ENCODE data around the gene DUSP5.

DNA sequence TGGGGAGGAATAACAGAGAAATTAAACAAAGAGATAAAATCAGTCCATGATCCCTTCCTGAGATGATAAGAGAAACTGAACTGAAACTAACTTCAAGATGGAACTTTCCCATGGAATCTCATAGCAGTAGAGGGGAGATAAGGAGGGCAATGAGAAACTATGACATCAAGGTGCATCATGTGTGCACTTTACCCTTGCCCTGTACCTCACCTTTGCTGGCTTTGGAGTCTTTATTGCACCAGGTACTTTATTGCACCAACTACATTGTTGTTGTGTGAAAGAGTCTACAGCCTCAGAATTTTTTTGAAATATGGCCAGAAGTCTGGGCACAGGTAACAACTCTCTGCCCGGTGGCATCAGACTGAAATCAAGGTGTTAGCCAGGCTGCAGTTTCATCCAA lies 58.6 kb downstream of the DUSP5 start:
- TF ChIP-seq EP300 (IDR thresholded peaks at IDR 0.05; ENCODE audit: borderline replicate concordance) (no peak), RAD21 (IDR thresholded peaks at IDR 0.05; ENCODE audit: low read depth) (no peak), YY1 (IDR thresholded peaks at IDR 0.05; ENCODE audit: low read depth) (no peak), CEBPB (IDR thresholded peaks at IDR 0.05) (no peak), CREB1 (IDR thresholded peaks at IDR 0.05; ENCODE audit: low read depth) (no peak), TCF12 (IDR thresholded peaks at IDR 0.05; ENCODE audit: low read depth) (no peak), ZBTB7A (IDR thresholded peaks at IDR 0.05; ENCODE audit: low read depth) (no peak)
- TF ChIP-seq, protein P1, sequence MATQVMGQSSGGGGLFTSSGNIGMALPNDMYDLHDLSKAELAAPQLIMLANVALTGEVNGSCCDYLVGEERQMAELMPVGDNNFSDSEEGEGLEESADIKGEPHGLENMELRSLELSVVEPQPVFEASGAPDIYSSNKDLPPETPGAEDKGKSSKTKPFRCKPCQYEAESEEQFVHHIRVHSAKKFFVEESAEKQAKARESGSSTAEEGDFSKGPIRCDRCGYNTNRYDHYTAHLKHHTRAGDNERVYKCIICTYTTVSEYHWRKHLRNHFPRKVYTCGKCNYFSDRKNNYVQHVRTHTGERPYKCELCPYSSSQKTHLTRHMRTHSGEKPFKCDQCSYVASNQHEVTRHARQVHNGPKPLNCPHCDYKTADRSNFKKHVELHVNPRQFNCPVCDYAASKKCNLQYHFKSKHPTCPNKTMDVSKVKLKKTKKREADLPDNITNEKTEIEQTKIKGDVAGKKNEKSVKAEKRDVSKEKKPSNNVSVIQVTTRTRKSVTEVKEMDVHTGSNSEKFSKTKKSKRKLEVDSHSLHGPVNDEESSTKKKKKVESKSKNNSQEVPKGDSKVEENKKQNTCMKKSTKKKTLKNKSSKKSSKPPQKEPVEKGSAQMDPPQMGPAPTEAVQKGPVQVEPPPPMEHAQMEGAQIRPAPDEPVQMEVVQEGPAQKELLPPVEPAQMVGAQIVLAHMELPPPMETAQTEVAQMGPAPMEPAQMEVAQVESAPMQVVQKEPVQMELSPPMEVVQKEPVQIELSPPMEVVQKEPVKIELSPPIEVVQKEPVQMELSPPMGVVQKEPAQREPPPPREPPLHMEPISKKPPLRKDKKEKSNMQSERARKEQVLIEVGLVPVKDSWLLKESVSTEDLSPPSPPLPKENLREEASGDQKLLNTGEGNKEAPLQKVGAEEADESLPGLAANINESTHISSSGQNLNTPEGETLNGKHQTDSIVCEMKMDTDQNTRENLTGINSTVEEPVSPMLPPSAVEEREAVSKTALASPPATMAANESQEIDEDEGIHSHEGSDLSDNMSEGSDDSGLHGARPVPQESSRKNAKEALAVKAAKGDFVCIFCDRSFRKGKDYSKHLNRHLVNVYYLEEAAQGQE (IDR thresholded peaks at IDR 0.05; ENCODE audit: low read depth) = no peak
- TF ChIP-seq, protein P2, sequence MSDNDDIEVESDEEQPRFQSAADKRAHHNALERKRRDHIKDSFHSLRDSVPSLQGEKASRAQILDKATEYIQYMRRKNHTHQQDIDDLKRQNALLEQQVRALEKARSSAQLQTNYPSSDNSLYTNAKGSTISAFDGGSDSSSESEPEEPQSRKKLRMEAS (IDR thresholded peaks at IDR 0.05) = no peak

All from Ishikawa (cell line).